GM23248 (cell line): ENCODE measurements around the gene FHAD1.

ENCODE experiments used
- EZH2 ChIP-seq: fragments of 200-600 bp; sonication (generic); IDR thresholded peaks from 2 replicates; pipeline ENCODE4 v1.6.1; 2018; ENCODE audit warnings: antibody characterized with exemption, mild to moderate bottlenecking; ENCODE audit not compliant: insufficient read depth, poor library complexity, severe bottlenecking
- EZH2phosphoT487 ChIP-seq: fragments of 200-600 bp; sonication (generic); IDR thresholded peaks from 2 replicates; pipeline ENCODE4 v1.6.1; 2018; ENCODE audit warnings: antibody characterized with exemption, moderate library complexity, mild to moderate bottlenecking, low read depth; ENCODE audit not compliant: insufficient read depth

GRCh38 chr1:15251857-15252835, 5.1 kb downstream of the FHAD1 start:
- TF ChIP-seq EZH2: no peak
- TF ChIP-seq EZH2phosphoT487: no peak
